AG09319 (cell line): ENCODE data around the gene MBD3.

Experiments
- DNase-seq: peaks from one replicate; pipeline ENCODE4 v3.0.0-alpha.2; 2010; ENCODE audit warnings: low read depth; ENCODE audit errors: extremely low read depth
- TF ChIP-seq, protein P1 (sequence below): IDR thresholded peaks from 2 replicates; pipeline ENCODE4 v1.5.1; 2011; ENCODE audit warnings: low read depth, mild to moderate bottlenecking, inconsistent platforms, low read length, moderate library complexity

MBD3 gene

GRCh38 chr19:1619094-1619439, 26.4 kb upstream of the MBD3 start:
- DNase-seq: no peak
- TF ChIP-seq, protein P1, sequence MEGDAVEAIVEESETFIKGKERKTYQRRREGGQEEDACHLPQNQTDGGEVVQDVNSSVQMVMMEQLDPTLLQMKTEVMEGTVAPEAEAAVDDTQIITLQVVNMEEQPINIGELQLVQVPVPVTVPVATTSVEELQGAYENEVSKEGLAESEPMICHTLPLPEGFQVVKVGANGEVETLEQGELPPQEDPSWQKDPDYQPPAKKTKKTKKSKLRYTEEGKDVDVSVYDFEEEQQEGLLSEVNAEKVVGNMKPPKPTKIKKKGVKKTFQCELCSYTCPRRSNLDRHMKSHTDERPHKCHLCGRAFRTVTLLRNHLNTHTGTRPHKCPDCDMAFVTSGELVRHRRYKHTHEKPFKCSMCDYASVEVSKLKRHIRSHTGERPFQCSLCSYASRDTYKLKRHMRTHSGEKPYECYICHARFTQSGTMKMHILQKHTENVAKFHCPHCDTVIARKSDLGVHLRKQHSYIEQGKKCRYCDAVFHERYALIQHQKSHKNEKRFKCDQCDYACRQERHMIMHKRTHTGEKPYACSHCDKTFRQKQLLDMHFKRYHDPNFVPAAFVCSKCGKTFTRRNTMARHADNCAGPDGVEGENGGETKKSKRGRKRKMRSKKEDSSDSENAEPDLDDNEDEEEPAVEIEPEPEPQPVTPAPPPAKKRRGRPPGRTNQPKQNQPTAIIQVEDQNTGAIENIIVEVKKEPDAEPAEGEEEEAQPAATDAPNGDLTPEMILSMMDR: no peak

- TF ChIP-seq, protein P1: peak; percentile 22
- DNase-seq: no peak
These were observed 25.8 kb upstream of the MBD3 start for GRCh38 chr19:1618157-1619093.

DNA sequence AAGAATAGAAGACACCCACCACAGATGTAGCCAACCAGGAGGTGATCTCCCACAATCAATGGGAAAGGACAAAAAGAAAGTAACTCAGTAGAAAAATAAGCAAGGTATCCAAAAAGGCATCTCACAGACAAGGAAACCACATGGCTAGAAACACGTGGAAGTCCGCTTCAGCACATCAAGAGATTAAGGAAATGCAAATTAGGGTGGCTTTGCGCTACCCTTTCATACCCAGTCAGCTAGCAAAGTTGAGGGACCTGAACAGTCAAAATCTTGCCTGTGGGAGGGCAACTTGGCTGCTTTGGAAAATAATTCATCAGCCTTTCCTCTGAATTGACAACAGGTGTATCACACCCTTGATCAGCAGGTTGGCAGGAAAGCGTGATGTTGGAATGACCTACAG, 24.2 kb upstream of the MBD3 start:
- DNase-seq: no peak
- TF ChIP-seq, protein P1: no peak

GRCh38 chr19:1616396-1616795, 23.7 kb upstream of the MBD3 start:
- TF ChIP-seq, protein P1: no peak
- DNase-seq: no peak

GRCh38 chr19:1615156-1615765, 22.6 kb upstream of the MBD3 start:
- no peak for DNase-seq

GRCh38 chr19:1613808-1614570, 21.3 kb upstream of the MBD3 start:
- TF ChIP-seq, protein P1: no peak
- no peak for DNase-seq

More at GRCh38 chr19:1615156-1615765, 22.6 kb upstream of the MBD3 start:
- TF ChIP-seq, protein P1: no peak
